Body of pancreas (tissue), 4 donors: ENCODE data around the gene TAC1.

Source experiments
- CTCF ChIP-seq, 7 experiments: fragments of 450-650 bp in 4 of 7; fragments of 200-600 bp in 3 of 7; sonication (generic) in 3 of 7; IDR thresholded peaks; one replicate each; pipeline ENCODE4 v1.5.1; 2016 to 2019; ENCODE audit warnings: antibody characterized with exemption in 7 of 7
- POLR2A ChIP-seq, 3 donors: fragments of 450-650 bp; IDR thresholded peaks; one replicate each; pipeline ENCODE4 v1.6.1; 2016; ENCODE audit warnings: antibody characterized with exemption in 3 of 3, mild to moderate bottlenecking in 2 of 3

GRCh38 chr7:97757824-97758223, 25.9 kb downstream of the TAC1 start:
- TF ChIP-seq CTCF (IDR thresholded peaks at IDR 0.05) (no peak), POLR2A (IDR thresholded peaks at IDR 0.05) (no peak)
